K562 (cell line): ENCODE measurements around the gene SDR9C7. TPM values are rescaled to one million over a fixed set of nuclear protein-coding genes. Genes with fewer than 3 reads are reported as not detected.

Experiments
- ATAC-seq: fragments of 200-7000 bp; cut with Tn5 transposase; 3 replicates; pipeline ENCODE4 v1.9.1; 2020; ENCODE audit warnings: moderate library complexity
- BruUV-seq: library from RNA; stranded (reverse); fragments of 400-500 nt; replicated peaks from 2 replicates; lab custom pipeline; 2021; lab: Mats Ljungman, UMichigan
- CTCF ChIA-PET: fragments of 300-600 bp; formaldehyde crosslinking; extraction: SDS; loops from one replicate; lab custom pipeline; 2021; ENCODE audit warnings: low intra/inter-chr PET ratio; lab: Yijun Ruan, JAX
- POLR2A ChIA-PET: fragments of 300-600, 350-650 bp; sonication (Branson Sonifier 250); formaldehyde crosslinking; extraction: SDS; loops from one replicate; lab custom pipeline; 2021; ENCODE audit warnings: antibody characterized with exemption, inconsistent platforms; lab: Yijun Ruan, JAX
- DNase-seq, 4 experiments: peaks; one replicate each; pipeline versions ENCODE4 v3.0.0 to v3.0.0-alpha.2; 2011 to 2018; ENCODE audit warnings: low spot score in 3 of 4, mixed read lengths in 3 of 4; ENCODE audit errors: extremely low read depth in 1 of 4
- FAIRE-seq: peaks from 2 replicates; lab custom pipeline; 2011; peaks lifted over from hg19 to GRCh38; lab: Jason Lieb, UNC
- H2AFZ ChIP-seq: 2 replicates; pipeline ENCODE4 v1.6.0; 2011; ENCODE audit warnings: low read depth, low read length, control low read depth, inconsistent platforms
- H3K27ac ChIP-seq: fragments of 200-600 bp; 3 replicates; pipeline ENCODE4 v1.8.0; 2011; ENCODE audit warnings: low read depth, mild to moderate bottlenecking, control low read depth, inconsistent platforms, low read length, moderate library complexity, mixed read lengths; ENCODE audit errors: extremely low read depth
- H3K27me3 ChIP-seq, 2 experiments: fragments of 300-600 bp in 1 of 2; 2 replicates in 1 of 2; 3 replicates in 1 of 2; pipeline versions ENCODE4 v1.6.0 to v1.8.0; 2011; ENCODE audit warnings: inconsistent platforms in 2 of 2, low read length in 2 of 2, mild to moderate bottlenecking in 1 of 2, mixed read lengths in 1 of 2, moderate library complexity in 1 of 2; ENCODE audit not compliant: control insufficient read depth in 2 of 2, insufficient read depth in 2 of 2
- H3K36me3 ChIP-seq: fragments of 300-600 bp; 3 replicates; pipeline ENCODE4 v1.8.0; 2011; ENCODE audit warnings: mild to moderate bottlenecking, low read length, inconsistent platforms; ENCODE audit not compliant: control insufficient read depth, insufficient read depth
- H3K4me1 ChIP-seq, 2 experiments: fragments of 200-600 bp in 1 of 2; replicated peaks in 1 of 2; 2 replicates in 1 of 2; 3 replicates in 1 of 2; pipeline versions ENCODE4 v1.5.1 to v1.8.0; 2011; ENCODE audit warnings: inconsistent platforms in 2 of 2, low read length in 2 of 2, mild to moderate bottlenecking in 1 of 2, mixed read lengths in 1 of 2, moderate library complexity in 1 of 2; ENCODE audit not compliant: control insufficient read depth in 2 of 2, insufficient read depth in 2 of 2
- H3K4me2 ChIP-seq: 2 replicates; pipeline ENCODE4 v1.6.1; 2011; ENCODE audit warnings: low read length, control low read depth, inconsistent platforms, mixed read lengths; ENCODE audit not compliant: insufficient read depth
- H3K4me3 ChIP-seq: fragments of 200-600 bp; sonication (generic), shearing (Covaris generic); 2 replicates; pipeline ENCODE4 v1.5.1; 2016; ENCODE audit warnings: control low read depth, inconsistent platforms
- H3K79me2 ChIP-seq: fragments of 200-600 bp; 3 replicates; pipeline ENCODE4 v1.8.0; 2011; ENCODE audit warnings: low read length, inconsistent platforms; ENCODE audit not compliant: control insufficient read depth, insufficient read depth
- H3K9ac ChIP-seq, 2 experiments: 2 replicates each; pipeline versions ENCODE4 v1.6.0 to v1.6.1; 2011; ENCODE audit warnings: low read depth in 2 of 2, low read length in 2 of 2, control low read depth in 1 of 2, inconsistent platforms in 1 of 2, mild to moderate bottlenecking in 1 of 2, mixed read lengths in 1 of 2; ENCODE audit not compliant: insufficient read depth in 1 of 2
- H3K9me1 ChIP-seq: one replicate; pipeline ENCODE4 v1.6.0; 2011; ENCODE audit warnings: inconsistent platforms, mild to moderate bottlenecking, low read length, moderate library complexity; ENCODE audit not compliant: control insufficient read depth, insufficient read depth
- H3K9me3 ChIP-seq: replicated peaks from 2 replicates; pipeline ENCODE4 v1.5.1; 2011; ENCODE audit warnings: low read depth, low read length, inconsistent platforms; ENCODE audit not compliant: control insufficient read depth, insufficient read depth
- H4K20me1 ChIP-seq: replicated peaks from 2 replicates; pipeline ENCODE4 v1.6.1; 2011; ENCODE audit warnings: low read length, inconsistent platforms, mixed read lengths; ENCODE audit not compliant: control insufficient read depth, insufficient read depth
- CAMTA2 ChIP-seq: fragments of 250-450 bp; sonication (Bioruptor Pico); conservative IDR thresholded peaks from 2 replicates; pipeline ENCODE4 v1.5.1; 2022
- IFI16 ChIP-seq: fragments of 250-450 bp; sonication (Bioruptor Pico); IDR thresholded peaks from 2 replicates; pipeline ENCODE4 v2.1.2; 2022; ENCODE audit warnings: mild to moderate bottlenecking, inconsistent platforms
- TAF7 ChIP-seq: fragments of 450-650 bp; IDR thresholded peaks from 2 replicates; pipeline ENCODE4 v1.6.1; 2016; ENCODE audit warnings: missing genetic modification characterization, missing compliant biosample characterization
- WGBS: fragments of 100-300 bp; shearing (Covaris generic); methylation state at CpG from one replicate; pipeline ENCODE4 v1.1.6; 2016; ENCODE audit warnings: low coverage, mixed read lengths; ENCODE audit not compliant: insufficient coverage; ENCODE audit errors: missing lambda C conversion rate; 5-methylcytosine and 5-hydroxymethylcytosine counted together
- in situ Hi-C: fragments of 300-500 bp; cut with MboI; formaldehyde crosslinking; loops from 4 replicates; pipeline ENCODE4 v1.15.0; 2018; ENCODE audit warnings: inconsistent platforms, mixed read lengths
- intact Hi-C: fragments of 100-400 bp; cut with micrococcal nuclease; formaldehyde crosslinking; loops from 2 replicates; pipeline ENCODE4 v1.14.2; 2022
- polyA plus RNA-seq, 8 experiments: library from polyadenylated mRNA; depleted of rRNA in 4 of 8; stranded (reverse) in 5 of 8; unstranded in 3 of 8; fragments of >200 nt; fragmentation: Nextera tagmentation in 2 of 8; fragmentation: Illumina TruSeq in 1 of 8; extraction: Ambion mirVana in 2 of 8; extraction: Trizol in 1 of 8; gene quantifications; 2 replicates each; pipeline versions ENCODE4 v1.2.1 to v1.2.3, GENCODE V29; 2011 to 2014; ENCODE audit warnings: inconsistent platforms in 1 of 8, missing spikeins in 1 of 8
- total RNA-seq, 7 experiments: library from RNA; depleted of rRNA in 6 of 7; stranded (reverse); fragments of >200 nt in 6 of 7; fragmentation: Illumina TruSeq in 2 of 7; extraction: Trizol in 2 of 7; gene quantifications; 2 replicates each; pipeline versions ENCODE4 v1.2.1 to v1.2.3, GENCODE V29; 2011 to 2021; ENCODE audit warnings: low replicate concordance in 1 of 7
- TF ChIP-seq, protein P1 (sequence below): fragments of 450-650 bp; IDR thresholded peaks from one replicate; pipeline ENCODE4 v1.6.1; 2018; ENCODE audit warnings: mild to moderate bottlenecking, moderate library complexity; ENCODE audit not compliant: partially characterized antibody
- TF ChIP-seq, protein P2 (sequence below): sonication (generic); formaldehyde crosslinking; IDR thresholded peaks from 2 replicates; pipeline ENCODE4 v1.8.1; 2023; ENCODE audit warnings: mild to moderate bottlenecking, missing genetic modification reagents

SDR9C7 gene
- total and polyA plus RNA-seq, 9 of the 15 experiments (the other 6 are each of a cell fraction or from before 2014, with no cell fraction given) = 0.04 to 0.59 (median 0.06) TPM; not detected in 6

DNA sequence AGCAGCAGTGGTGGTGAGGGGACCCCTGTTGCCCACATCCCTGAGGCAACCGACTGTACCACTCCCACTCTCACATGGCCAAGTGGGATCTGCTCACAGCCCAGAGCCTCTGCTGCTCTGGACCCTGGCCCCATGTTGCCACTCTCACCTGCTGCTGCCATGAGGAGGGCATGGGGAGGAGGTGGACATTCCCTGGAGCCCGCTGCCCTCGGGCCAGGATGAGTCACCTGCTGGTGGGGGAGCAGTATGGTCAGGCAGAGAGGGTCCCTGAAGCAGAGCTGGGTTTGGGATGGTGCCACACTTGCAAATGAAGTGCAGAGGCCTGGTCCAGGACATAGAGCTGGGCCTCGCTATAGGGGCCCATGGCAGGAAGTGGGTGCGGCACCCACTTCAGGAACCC lies 26.1 kb downstream of the SDR9C7 start:
- FAIRE-seq = no peak

More for the DNA sequence above, 26.1 kb downstream of the SDR9C7 start:
- ATAC-seq = no peak
- Histone ChIP-seq H3K4me1 (no peaks in the 10 kb centered on the region), H3K9me3 (peaks cover 4% of the 10 kb centered on the region; the same call in 1 of the 2 replicates), H4K20me1 (no peaks in the 10 kb centered on the region), H3K9ac (no peak overlapping the region), H3K9me1 (no peaks in the 10 kb centered on the region), H3K79me2 (no peaks in the 10 kb centered on the region), H3K27me3 (no peaks in the 10 kb centered on the region), H2AFZ (no peak overlapping the region), H3K36me3 (no peaks in the 10 kb centered on the region), H3K27ac (no peak overlapping the region), H3K4me2 (no peak overlapping the region), H3K4me3 (no peak overlapping the region)
- ChIA-PET POLR2A (no interaction called here), CTCF (no interaction called here)
- no peak for TF ChIP-seq CAMTA2 (CRISPR knock-in tag)
- TF ChIP-seq, protein P1, sequence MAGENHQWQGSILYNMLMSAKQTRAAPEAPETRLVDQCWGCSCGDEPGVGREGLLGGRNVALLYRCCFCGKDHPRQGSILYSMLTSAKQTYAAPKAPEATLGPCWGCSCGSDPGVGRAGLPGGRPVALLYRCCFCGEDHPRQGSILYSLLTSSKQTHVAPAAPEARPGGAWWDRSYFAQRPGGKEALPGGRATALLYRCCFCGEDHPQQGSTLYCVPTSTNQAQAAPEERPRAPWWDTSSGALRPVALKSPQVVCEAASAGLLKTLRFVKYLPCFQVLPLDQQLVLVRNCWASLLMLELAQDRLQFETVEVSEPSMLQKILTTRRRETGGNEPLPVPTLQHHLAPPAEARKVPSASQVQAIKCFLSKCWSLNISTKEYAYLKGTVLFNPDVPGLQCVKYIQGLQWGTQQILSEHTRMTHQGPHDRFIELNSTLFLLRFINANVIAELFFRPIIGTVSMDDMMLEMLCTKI = no peak
- TF ChIP-seq, protein P2, sequence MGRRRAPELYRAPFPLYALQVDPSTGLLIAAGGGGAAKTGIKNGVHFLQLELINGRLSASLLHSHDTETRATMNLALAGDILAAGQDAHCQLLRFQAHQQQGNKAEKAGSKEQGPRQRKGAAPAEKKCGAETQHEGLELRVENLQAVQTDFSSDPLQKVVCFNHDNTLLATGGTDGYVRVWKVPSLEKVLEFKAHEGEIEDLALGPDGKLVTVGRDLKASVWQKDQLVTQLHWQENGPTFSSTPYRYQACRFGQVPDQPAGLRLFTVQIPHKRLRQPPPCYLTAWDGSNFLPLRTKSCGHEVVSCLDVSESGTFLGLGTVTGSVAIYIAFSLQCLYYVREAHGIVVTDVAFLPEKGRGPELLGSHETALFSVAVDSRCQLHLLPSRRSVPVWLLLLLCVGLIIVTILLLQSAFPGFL (CRISPR knock-in tag) = no peak
- no peak for TF ChIP-seq TAF7 (tag)
- TF ChIP-seq IFI16 (CRISPR knock-in tag) = no peak
- 20% methylated on average over 5 of the region's 5 CpGs for WGBS
- no TSS peak for BruUV-seq
- no peak for DNase-seq
- intact Hi-C loops = no loop called here
- in situ Hi-C loops = no loop called here
